Brain microvascular endothelial cell (primary cell): ENCODE results near the gene LRRC10B.

Source experiments
- DNase-seq: peaks from one replicate; pipeline ENCODE4 v3.0.0-alpha.2; 2020
- H3K27ac ChIP-seq: fragments of 250-450 bp; sonication (Bioruptor Pico); 2 replicates; pipeline ENCODE4 v1.5.1; 2020; ENCODE audit warnings: mild to moderate bottlenecking, moderate library complexity
- H3K27me3 ChIP-seq: fragments of 250-450 bp; sonication (Bioruptor Pico); replicated peaks from 2 replicates; pipeline ENCODE4 v1.5.1; 2020; ENCODE audit warnings: mild to moderate bottlenecking
- H3K36me3 ChIP-seq: fragments of 250-450 bp; sonication (Bioruptor Pico); replicated peaks from 2 replicates; pipeline ENCODE4 v1.5.1; 2020; ENCODE audit warnings: mild to moderate bottlenecking
- H3K4me3 ChIP-seq: 2 replicates; pipeline ENCODE4 v1.5.1; 2011; ENCODE audit warnings: low read depth, mild to moderate bottlenecking, control low read depth, low read length, moderate library complexity
- in situ Hi-C: cut with HindIII; loops from 2 replicates; pipeline ENCODE4 v1.10.0; 2017; ENCODE audit warnings: low sequenced_read_pairs, low pct_ligation_motif_present
- TF ChIP-seq, protein P1 (sequence below): IDR thresholded peaks from 2 replicates; pipeline ENCODE4 v1.5.1; 2011; ENCODE audit warnings: low read depth, mild to moderate bottlenecking, moderate library complexity, low read length, control low read depth, inconsistent platforms; ENCODE audit errors: missing control alignments

LRRC10B gene

DNA sequence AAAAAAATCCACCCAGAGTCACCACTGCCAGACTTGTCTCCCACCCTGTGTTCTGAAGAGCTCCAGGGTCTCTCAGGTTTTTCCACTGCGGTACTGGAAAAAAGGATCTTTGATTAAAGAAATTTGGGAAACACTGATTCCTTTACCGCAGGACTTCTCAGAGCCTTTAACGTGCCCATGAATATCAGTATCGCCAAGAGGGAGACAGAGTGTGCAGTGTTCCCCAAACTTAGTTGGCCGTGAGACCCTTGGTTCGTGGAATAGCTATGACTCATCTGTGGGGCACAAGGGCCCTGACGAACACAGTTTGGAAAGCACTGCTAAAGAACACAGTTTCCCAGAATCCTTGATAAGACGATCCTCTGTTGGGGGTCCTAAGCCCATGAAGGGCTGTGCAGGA lies 40.6 kb downstream of the LRRC10B start:
- in situ Hi-C loops, result no loop called here
- DNase-seq, result no peak
- TF ChIP-seq, protein P1, sequence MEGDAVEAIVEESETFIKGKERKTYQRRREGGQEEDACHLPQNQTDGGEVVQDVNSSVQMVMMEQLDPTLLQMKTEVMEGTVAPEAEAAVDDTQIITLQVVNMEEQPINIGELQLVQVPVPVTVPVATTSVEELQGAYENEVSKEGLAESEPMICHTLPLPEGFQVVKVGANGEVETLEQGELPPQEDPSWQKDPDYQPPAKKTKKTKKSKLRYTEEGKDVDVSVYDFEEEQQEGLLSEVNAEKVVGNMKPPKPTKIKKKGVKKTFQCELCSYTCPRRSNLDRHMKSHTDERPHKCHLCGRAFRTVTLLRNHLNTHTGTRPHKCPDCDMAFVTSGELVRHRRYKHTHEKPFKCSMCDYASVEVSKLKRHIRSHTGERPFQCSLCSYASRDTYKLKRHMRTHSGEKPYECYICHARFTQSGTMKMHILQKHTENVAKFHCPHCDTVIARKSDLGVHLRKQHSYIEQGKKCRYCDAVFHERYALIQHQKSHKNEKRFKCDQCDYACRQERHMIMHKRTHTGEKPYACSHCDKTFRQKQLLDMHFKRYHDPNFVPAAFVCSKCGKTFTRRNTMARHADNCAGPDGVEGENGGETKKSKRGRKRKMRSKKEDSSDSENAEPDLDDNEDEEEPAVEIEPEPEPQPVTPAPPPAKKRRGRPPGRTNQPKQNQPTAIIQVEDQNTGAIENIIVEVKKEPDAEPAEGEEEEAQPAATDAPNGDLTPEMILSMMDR, result no peak
- no peak overlapping the region for H3K4me3 ChIP-seq
- peaks cover 17% of the 10 kb centered on the region for H3K27me3 ChIP-seq
- H3K27ac ChIP-seq, result no peak overlapping the region
- H3K36me3 ChIP-seq, result no peaks in the 10 kb centered on the region

DNA sequence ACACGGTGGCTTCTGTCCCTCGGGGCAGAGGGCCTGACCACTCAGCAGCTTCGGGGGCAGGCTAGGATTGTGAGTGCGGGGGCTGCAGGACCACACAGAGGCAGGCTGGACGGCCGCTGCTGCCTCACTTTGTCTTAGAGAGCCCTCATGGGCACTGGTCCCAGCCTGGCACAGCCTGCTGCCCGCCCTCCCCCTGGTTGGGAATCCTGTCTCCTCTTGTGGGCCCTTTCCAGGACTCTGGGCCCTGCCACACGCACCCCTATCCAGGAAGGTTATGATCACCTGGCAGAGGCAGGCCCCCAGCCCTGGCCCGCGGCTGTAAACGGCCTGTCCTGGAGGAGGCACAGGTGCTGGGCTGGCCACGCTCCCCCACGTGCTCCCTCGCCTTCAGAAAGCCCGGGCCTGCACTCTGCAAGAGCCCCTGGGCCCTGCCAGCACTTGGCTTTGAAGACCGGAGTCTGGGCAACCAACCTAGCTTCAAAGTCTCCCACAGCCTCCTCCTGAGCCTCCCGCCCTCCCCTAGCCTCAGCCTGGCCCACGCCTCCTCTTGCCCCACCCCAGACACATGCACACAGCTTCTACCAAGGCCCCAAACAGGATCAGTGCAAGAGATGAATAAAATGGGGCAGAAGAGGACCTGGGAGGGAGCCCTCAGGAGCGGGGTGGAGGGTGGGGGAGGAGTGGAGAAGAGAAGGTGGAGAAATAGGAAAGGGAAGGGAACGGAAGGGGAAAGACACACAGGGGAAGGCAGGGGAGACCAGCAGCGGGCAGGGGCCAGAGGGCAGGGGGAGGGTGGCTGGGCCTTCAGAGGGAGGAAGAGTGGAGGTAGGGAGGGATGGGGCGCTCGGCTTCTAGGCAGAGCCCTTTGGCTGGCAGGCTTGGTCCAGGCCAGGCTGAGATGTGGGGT lies 41.4 kb downstream of the LRRC10B start:
- Histone ChIP-seq H3K4me3 (no peak overlapping the region), H3K27me3 (peaks cover 25% of the 10 kb centered on the region), H3K27ac (no peak overlapping the region), H3K36me3 (no peaks in the 10 kb centered on the region)
- no peak for DNase-seq
- in situ Hi-C loops, result no loop called here
- TF ChIP-seq, protein P1, result no peak

- no peak for DNase-seq
- Histone ChIP-seq H3K27ac (no peak overlapping the region), H3K36me3 (no peaks in the 10 kb centered on the region), H3K4me3 (no peak overlapping the region), H3K27me3 (peaks cover 33% of the 10 kb centered on the region)
- TF ChIP-seq, protein P1, result no peak
- in situ Hi-C loops, result no loop called here
These were observed 42.2 kb downstream of the LRRC10B start for GRCh38 chr11:61550665-61551227.

- DNase-seq, result no peak
- H3K27me3 ChIP-seq, result peaks cover 42% of the 10 kb centered on the region
- in situ Hi-C loops, result no loop called here
- H3K36me3 ChIP-seq, result no peaks in the 10 kb centered on the region
- TF ChIP-seq, protein P1, result no peak
- no peak overlapping the region for H3K27ac ChIP-seq
- H3K4me3 ChIP-seq, result no peak overlapping the region
These were observed 43.1 kb downstream of the LRRC10B start for GRCh38 chr11:61551634-61552033.

GRCh38 chr11:61552108-61552635 lies 43.6 kb downstream of the LRRC10B start:
- TF ChIP-seq, protein P1, result no peak
- peaks cover 47% of the 10 kb centered on the region for H3K27me3 ChIP-seq
- in situ Hi-C loops, result no loop called here
- no peak overlapping the region for H3K27ac ChIP-seq
- no peaks in the 10 kb centered on the region for H3K36me3 ChIP-seq
- no peak overlapping the region for H3K4me3 ChIP-seq
- no peak for DNase-seq
